Mononuclear cell (primary cell): Measurements from ENCODE around the gene BICD1. TPM values are rescaled to one million over a fixed set of nuclear protein-coding genes. Genes with fewer than 3 reads are reported as not detected.

ENCODE experiments used
- H3K27me3 ChIP-seq: 2 replicates; pipeline ENCODE4 v1.6.0; 2011; ENCODE audit warnings: low read length, control low read depth; ENCODE audit not compliant: insufficient read depth
- H3K4me1 ChIP-seq: 2 replicates; pipeline ENCODE4 v1.5.1; 2011; ENCODE audit warnings: mild to moderate bottlenecking, low read length, control low read depth; ENCODE audit not compliant: insufficient read depth
- H3K4me3 ChIP-seq: 2 replicates; pipeline ENCODE4 v1.5.1; 2011; ENCODE audit warnings: mild to moderate bottlenecking, low read length, moderate library complexity
- H3K9me3 ChIP-seq: 2 replicates; pipeline ENCODE4 v1.5.1; 2011; ENCODE audit warnings: low read depth, mild to moderate bottlenecking, control low read depth, low read length
- total RNA-seq: library from RNA; depleted of rRNA; stranded (reverse); fragments of >200 nt; gene quantifications from one replicate; pipeline ENCODE4 v1.2.3, GENCODE V29; 2012

Gene BICD1
- total RNA-seq, 1 donor, result 5.5 TPM

GRCh38 chr12:32402170-32402569 is 295.5 kb downstream of the BICD1 start:
- Histone ChIP-seq H3K27me3 (peaks cover 37% of the 10 kb centered on the region), H3K9me3 (no peaks in the 10 kb centered on the region), H3K4me3 (no peak overlapping the region), H3K4me1 (peaks cover 44% of the 10 kb centered on the region)

GRCh38 chr12:32402946-32403345 is 296.3 kb downstream of the BICD1 start:
- no peak overlapping the region for H3K4me3 ChIP-seq

DNA sequence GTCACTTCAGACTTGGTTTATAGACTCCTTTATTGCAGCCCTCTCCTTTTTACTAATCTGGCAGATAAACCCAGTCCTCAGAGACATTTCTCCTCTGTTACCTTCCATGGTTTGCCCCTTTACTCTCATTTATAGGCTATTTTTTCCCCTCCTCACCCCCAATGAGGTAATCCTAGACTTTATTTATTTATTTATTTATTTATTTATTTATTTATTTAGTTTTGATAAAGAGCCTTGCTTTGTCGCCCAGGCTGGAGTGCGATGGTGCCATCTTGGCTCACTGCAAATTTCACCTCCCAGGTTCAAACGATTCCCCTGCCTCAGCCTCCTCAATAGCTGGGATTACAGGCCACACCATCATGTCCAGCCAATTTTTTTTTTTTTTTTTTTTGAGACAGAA is 301.1 kb downstream of the BICD1 start:
- peaks cover 2% of the 10 kb centered on the region for H3K27me3 ChIP-seq
- H3K4me3 ChIP-seq, result no peak overlapping the region
- peaks cover 16% of the 10 kb centered on the region for H3K4me1 ChIP-seq
- H3K9me3 ChIP-seq, result no peaks in the 10 kb centered on the region

More at GRCh38 chr12:32402946-32403345, 296.3 kb downstream of the BICD1 start:
- H3K4me1 ChIP-seq, result peaks cover 44% of the 10 kb centered on the region
- peaks cover 33% of the 10 kb centered on the region for H3K27me3 ChIP-seq
- H3K9me3 ChIP-seq, result no peaks in the 10 kb centered on the region

DNA sequence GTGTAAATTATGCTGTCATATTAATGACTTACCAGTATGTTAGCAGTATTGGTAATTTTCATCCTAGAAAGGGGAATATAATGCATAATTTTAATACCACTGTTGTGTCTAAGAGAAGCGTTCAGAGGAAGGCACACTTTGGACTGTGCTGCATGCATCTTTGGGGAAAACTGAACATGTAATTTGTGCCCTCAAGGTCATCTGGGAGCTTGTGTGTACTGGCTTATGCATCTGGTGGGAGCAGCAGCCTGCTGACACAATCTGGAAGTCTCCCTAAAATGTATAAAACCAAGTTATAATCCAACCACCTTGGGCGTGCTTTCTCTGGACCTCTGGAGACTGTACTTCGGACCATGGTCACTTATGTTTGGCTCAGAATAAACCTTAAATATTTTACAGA is 306.8 kb downstream of the BICD1 start:
- H3K4me3 ChIP-seq, result no peak overlapping the region
- H3K9me3 ChIP-seq, result no peaks in the 10 kb centered on the region
- no peaks in the 10 kb centered on the region for H3K27me3 ChIP-seq
- no peaks in the 10 kb centered on the region for H3K4me1 ChIP-seq

DNA sequence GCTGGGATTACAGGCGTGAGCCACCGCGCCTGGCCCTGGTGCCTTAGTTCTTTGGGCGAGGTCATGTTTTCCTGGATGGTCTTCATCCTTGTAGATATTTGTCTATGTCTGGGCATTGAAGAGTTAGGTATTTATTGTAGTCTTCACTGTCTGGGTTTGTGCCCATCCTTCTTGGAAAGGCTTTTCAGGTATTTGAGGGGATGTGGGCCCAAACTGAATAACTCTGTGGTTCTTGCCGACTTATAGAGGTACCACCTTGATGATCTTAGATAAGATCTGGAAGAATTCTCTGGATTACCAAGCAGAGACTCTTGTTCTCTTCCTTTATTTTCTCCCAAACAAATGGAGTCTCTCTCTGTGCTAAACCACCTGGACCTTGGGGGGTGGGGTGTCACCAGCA is 311.6 kb downstream of the BICD1 start:
- H3K9me3 ChIP-seq, result no peaks in the 10 kb centered on the region
- H3K4me3 ChIP-seq, result no peak overlapping the region
- peaks cover 10% of the 10 kb centered on the region for H3K4me1 ChIP-seq
- H3K27me3 ChIP-seq, result no peaks in the 10 kb centered on the region

GRCh38 chr12:32418903-32419519 is 312.4 kb downstream of the BICD1 start:
- no peaks in the 10 kb centered on the region for H3K9me3 ChIP-seq
- no peaks in the 10 kb centered on the region for H3K27me3 ChIP-seq
- H3K4me3 ChIP-seq, result no peak overlapping the region
- H3K4me1 ChIP-seq, result peaks cover 10% of the 10 kb centered on the region

- no peak overlapping the region for H3K4me3 ChIP-seq
- H3K9me3 ChIP-seq, result no peaks in the 10 kb centered on the region
- peaks cover 10% of the 10 kb centered on the region for H3K4me1 ChIP-seq
- H3K27me3 ChIP-seq, result no peaks in the 10 kb centered on the region
Observed at GRCh38 chr12:32419520-32419960, 312.9 kb downstream of the BICD1 start.

DNA sequence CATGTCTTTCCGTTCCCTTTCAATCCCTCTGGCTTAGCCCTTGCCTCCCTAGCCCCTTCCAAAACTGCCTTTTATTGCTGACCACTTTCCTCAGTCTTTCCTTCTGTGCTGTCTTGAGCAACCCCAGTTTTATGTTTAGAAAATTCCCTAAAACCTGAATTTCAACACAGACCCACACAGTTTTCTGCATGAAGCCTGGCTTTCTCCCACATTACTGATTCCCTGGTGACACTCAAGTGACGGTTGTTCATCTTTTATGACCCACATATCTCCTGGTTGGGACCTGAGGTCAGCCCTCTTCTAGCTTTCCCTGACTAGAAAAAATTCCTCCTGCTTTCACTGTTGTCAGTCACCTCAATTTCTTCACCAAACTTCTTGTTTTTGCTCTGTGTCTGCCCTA is 313.7 kb downstream of the BICD1 start:
- Histone ChIP-seq H3K27me3 (no peaks in the 10 kb centered on the region), H3K4me3 (no peak overlapping the region), H3K4me1 (peaks cover 10% of the 10 kb centered on the region), H3K9me3 (no peaks in the 10 kb centered on the region)

DNA sequence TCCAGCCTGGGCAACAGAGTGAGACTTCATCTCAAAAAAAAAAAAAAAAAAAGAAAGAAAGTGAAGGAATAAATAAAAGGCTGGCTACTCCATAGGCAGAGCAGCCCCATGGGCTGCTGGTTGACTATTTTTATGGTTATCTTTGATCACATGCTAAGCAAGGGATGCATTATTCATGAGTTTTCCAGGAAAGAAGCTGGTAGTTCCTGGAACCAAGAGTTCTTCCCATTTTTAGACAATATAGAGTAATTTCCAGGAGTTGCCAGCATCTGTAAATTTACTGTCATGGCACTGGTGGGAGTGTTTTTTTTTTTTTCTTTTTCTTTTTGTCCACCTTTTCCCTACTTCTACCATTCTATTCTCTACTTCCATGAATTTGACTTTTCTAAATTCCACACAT is 316.9 kb downstream of the BICD1 start:
- Histone ChIP-seq H3K9me3 (no peaks in the 10 kb centered on the region), H3K4me1 (peaks cover 10% of the 10 kb centered on the region), H3K4me3 (no peak overlapping the region), H3K27me3 (no peaks in the 10 kb centered on the region)

DNA sequence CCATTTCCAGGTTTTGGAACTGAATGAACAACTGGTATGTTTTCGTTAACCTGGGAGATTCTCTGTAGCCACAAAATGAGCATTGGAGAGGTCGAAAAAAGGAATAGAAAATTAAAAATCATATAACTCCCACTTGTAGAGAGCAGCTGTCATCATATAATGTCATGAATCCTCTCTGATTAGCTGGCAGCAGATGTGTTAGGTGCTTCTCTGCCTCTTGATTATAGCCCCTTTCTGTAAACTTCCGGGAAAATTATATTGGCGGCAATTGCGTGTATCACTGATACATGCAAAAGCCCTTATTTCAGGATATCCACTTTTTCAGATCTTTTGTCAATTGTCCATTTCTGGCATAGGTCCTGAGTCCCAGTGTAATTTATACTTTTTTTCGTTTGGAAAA is 324.4 kb downstream of the BICD1 start:
- no peak overlapping the region for H3K4me3 ChIP-seq
- H3K4me1 ChIP-seq, result no peaks in the 10 kb centered on the region
- no peaks in the 10 kb centered on the region for H3K9me3 ChIP-seq
- no peaks in the 10 kb centered on the region for H3K27me3 ChIP-seq

Other genes with a start within 250 kb of the BICD1 start
- 230 TPM for gene RESF1, start 147.4 kb upstream of the BICD1 start, total RNA-seq